ENCODE measurements around the gene PSD2. TPM values are rescaled to one million over a fixed set of nuclear protein-coding genes. Genes with fewer than 3 reads are reported as not detected.

PSD2 gene
- total RNA-seq, 1 experiment from 2014 or later: 0.79 TPM

DNA sequence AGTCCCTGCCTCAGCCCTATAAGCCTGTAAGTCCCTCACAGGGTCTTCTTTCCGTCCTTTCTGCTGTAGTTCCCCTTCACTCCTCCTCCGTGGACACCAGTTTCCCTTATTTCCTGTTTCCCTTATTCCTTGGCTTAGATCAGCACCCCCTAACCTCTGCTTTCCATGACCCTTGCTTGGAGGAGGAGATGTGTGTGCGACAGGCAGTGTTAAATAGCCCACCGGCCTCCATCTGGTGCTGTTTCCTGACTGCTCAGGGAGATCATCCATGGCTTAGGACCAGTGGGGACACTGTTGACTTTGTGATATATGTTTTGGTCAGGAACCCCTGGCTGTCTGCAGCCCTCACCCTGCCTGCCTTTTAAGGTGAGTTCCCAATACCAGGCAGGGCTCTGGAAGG, 34.1 kb upstream of the PSD2 start:
- H3K9me3 ChIP-seq (ENCODE audit: control insufficient read depth in 1 of 2, insufficient read depth in 1 of 2, low read depth in 1 of 2, low read length in 2 of 2): no peaks in the 10 kb centered on the region
- H3K4me1 ChIP-seq (ENCODE audit: control insufficient read depth in 1 of 2, insufficient read depth in 2 of 2, low read length in 2 of 2): peaks cover 8 to 44% of the 10 kb centered on the region in 2 experiments; a peak in 3 of 4 replicates
- DNase-seq (ENCODE audit: low read depth, low spot score) (no peak), ATAC-seq (no peak)
- H4K20me1 ChIP-seq (ENCODE audit: insufficient read depth): no peaks in the 10 kb centered on the region
- no TSS peak for BruUV-seq (replicated peaks)
- POLR2A ChIA-PET: interaction anchor here (0.6 to 1.0 kb wide), 2 partner anchors 110 to 180 kb away, joined by 3 read pairs; no protein-coding TSS in a partner anchor
- no peak overlapping the region for H3K9ac ChIP-seq (ENCODE audit: low read length)
- no peaks in the 10 kb centered on the region for H3K36me3 ChIP-seq (ENCODE audit: control insufficient read depth in 1 of 2, insufficient read depth in 2 of 2, low read length in 2 of 2)
- no peak overlapping the region for H3K4me3 ChIP-seq (replicated peaks in 1 of 2; ENCODE audit: low read depth in 1 of 2, low read length in 2 of 2)
- no peak overlapping the region for H2AFZ ChIP-seq (ENCODE audit: low read depth, low read length, poor library complexity, severe bottlenecking)
- no peaks in the 10 kb centered on the region; the same call in 1 of the 2 replicates for H3K27me3 ChIP-seq (ENCODE audit: insufficient read depth, low read length)
- CTCF ChIA-PET: interaction anchor here (1.2 kb wide), 1 partner anchor 127 kb away, joined by 5 read pairs; no protein-coding TSS in a partner anchor
- no peak overlapping the region for H3K4me2 ChIP-seq (ENCODE audit: low read length)
- no peaks in the 10 kb centered on the region for H3K9me2 ChIP-seq (ENCODE audit: insufficient read depth)
- intact Hi-C loops (cut with micrococcal nuclease): no loop called here
- no peak for TF ChIP-seq RAD21 (IDR thresholded peaks at IDR 0.05; ENCODE audit: low read depth)
- TF ChIP-seq, protein P1, sequence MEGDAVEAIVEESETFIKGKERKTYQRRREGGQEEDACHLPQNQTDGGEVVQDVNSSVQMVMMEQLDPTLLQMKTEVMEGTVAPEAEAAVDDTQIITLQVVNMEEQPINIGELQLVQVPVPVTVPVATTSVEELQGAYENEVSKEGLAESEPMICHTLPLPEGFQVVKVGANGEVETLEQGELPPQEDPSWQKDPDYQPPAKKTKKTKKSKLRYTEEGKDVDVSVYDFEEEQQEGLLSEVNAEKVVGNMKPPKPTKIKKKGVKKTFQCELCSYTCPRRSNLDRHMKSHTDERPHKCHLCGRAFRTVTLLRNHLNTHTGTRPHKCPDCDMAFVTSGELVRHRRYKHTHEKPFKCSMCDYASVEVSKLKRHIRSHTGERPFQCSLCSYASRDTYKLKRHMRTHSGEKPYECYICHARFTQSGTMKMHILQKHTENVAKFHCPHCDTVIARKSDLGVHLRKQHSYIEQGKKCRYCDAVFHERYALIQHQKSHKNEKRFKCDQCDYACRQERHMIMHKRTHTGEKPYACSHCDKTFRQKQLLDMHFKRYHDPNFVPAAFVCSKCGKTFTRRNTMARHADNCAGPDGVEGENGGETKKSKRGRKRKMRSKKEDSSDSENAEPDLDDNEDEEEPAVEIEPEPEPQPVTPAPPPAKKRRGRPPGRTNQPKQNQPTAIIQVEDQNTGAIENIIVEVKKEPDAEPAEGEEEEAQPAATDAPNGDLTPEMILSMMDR (IDR thresholded peaks at IDR 0.05 in 2 of 3, conservative IDR thresholded peaks at IDR 0.05 in 1 of 3; ENCODE audit: borderline replicate concordance in 1 of 3, insufficient read depth in 1 of 3, low read depth in 2 of 3, low read length in 2 of 3): no peak
- TF ChIP-seq, protein P2, sequence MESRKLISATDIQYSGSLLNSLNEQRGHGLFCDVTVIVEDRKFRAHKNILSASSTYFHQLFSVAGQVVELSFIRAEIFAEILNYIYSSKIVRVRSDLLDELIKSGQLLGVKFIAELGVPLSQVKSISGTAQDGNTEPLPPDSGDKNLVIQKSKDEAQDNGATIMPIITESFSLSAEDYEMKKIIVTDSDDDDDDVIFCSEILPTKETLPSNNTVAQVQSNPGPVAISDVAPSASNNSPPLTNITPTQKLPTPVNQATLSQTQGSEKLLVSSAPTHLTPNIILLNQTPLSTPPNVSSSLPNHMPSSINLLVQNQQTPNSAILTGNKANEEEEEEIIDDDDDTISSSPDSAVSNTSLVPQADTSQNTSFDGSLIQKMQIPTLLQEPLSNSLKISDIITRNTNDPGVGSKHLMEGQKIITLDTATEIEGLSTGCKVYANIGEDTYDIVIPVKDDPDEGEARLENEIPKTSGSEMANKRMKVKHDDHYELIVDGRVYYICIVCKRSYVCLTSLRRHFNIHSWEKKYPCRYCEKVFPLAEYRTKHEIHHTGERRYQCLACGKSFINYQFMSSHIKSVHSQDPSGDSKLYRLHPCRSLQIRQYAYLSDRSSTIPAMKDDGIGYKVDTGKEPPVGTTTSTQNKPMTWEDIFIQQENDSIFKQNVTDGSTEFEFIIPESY (IDR thresholded peaks at IDR 0.05; ENCODE audit: extremely low read depth, insufficient replicate concordance, low read length): no peak
- TF ChIP-seq EGR1 (IDR thresholded peaks at IDR 0.05; ENCODE audit: low read depth): no peak
- no peak for TF ChIP-seq ZFX (IDR thresholded peaks at IDR 0.05)
- TF ChIP-seq POLR2A (IDR thresholded peaks at IDR 0.05; ENCODE audit: borderline replicate concordance, extremely low read depth, insufficient read depth, insufficient read length): no peak
- TF ChIP-seq, protein P3, sequence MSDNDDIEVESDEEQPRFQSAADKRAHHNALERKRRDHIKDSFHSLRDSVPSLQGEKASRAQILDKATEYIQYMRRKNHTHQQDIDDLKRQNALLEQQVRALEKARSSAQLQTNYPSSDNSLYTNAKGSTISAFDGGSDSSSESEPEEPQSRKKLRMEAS (IDR thresholded peaks at IDR 0.05): no peak
- no peak for TF ChIP-seq SP1 (IDR thresholded peaks at IDR 0.05; ENCODE audit: low read depth)
- TF ChIP-seq YY1 (IDR thresholded peaks at IDR 0.05; ENCODE audit: extremely low read depth, insufficient replicate concordance, low read depth, low read length): no peak
- TF ChIP-seq ELF1 (IDR thresholded peaks at IDR 0.05; ENCODE audit: borderline replicate concordance, low read depth): no peak
- TF ChIP-seq, protein P4, sequence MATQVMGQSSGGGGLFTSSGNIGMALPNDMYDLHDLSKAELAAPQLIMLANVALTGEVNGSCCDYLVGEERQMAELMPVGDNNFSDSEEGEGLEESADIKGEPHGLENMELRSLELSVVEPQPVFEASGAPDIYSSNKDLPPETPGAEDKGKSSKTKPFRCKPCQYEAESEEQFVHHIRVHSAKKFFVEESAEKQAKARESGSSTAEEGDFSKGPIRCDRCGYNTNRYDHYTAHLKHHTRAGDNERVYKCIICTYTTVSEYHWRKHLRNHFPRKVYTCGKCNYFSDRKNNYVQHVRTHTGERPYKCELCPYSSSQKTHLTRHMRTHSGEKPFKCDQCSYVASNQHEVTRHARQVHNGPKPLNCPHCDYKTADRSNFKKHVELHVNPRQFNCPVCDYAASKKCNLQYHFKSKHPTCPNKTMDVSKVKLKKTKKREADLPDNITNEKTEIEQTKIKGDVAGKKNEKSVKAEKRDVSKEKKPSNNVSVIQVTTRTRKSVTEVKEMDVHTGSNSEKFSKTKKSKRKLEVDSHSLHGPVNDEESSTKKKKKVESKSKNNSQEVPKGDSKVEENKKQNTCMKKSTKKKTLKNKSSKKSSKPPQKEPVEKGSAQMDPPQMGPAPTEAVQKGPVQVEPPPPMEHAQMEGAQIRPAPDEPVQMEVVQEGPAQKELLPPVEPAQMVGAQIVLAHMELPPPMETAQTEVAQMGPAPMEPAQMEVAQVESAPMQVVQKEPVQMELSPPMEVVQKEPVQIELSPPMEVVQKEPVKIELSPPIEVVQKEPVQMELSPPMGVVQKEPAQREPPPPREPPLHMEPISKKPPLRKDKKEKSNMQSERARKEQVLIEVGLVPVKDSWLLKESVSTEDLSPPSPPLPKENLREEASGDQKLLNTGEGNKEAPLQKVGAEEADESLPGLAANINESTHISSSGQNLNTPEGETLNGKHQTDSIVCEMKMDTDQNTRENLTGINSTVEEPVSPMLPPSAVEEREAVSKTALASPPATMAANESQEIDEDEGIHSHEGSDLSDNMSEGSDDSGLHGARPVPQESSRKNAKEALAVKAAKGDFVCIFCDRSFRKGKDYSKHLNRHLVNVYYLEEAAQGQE (IDR thresholded peaks at IDR 0.05; ENCODE audit: low read depth): no peak
- TF ChIP-seq FOSL1 (IDR thresholded peaks at IDR 0.05; ENCODE audit: low read depth): no peak
- no peak for TF ChIP-seq TCF7L2 (IDR thresholded peaks at IDR 0.05; ENCODE audit: borderline replicate concordance, extremely low read depth, insufficient read depth, insufficient read length)
- no peak for TF ChIP-seq CBX3 (IDR thresholded peaks at IDR 0.05; ENCODE audit: low read depth)
- TF ChIP-seq ZNF274 (IDR thresholded peaks at IDR 0.05; ENCODE audit: low read depth, low read length): no peak
- no peak for TF ChIP-seq CEBPB (IDR thresholded peaks at IDR 0.05; ENCODE audit: low read depth)
- H3K27ac ChIP-seq (ENCODE audit: low read depth, low read length): no peak overlapping the region
- no peaks in the 10 kb centered on the region for H3K79me2 ChIP-seq (ENCODE audit: insufficient read depth, low read length)
- RAD21 ChIA-PET (ENCODE audit: low non-redundant PET in 1 of 2, low total read pairs in 2 of 2, uncharacterized antibody in 2 of 2, unreplicated experiment in 2 of 2): no interaction called here
